ENCODE data around the gene KIF19.

Gene KIF19

DNA sequence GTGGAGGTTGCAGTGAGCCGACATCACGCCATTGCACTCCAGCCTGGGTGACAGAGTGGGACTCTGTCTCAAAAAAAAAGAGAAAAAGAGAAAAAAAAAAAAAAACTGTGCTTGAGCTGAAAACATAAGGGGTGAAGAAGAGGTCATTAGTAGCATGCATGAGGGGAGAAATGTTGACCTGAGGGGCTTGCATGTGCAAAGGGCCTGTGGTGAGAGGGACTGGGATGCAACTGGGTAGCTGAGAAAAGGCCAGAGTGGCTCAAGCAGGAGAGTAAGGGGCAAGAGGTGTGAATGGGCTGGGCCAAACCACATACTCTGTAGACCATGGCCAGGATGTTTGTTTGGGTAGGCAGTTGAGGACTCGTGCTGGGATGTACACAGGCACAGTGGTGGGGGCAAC is 3.4 kb downstream of the KIF19 start:
- no peaks in the 10 kb centered on the region for H3K36me3 ChIP-seq (ENCODE audit: control insufficient read depth, insufficient read depth, low read length)
- H3K27me3 ChIP-seq (replicated peaks; ENCODE audit: control insufficient read depth, insufficient read depth, low read length): peaks cover 3% of the 10 kb centered on the region; the same call in 1 of the 2 replicates
- no peak overlapping the region for H3K4me3 ChIP-seq (replicated peaks; ENCODE audit: low read depth, low read length)
- DNase-seq (ENCODE audit: extremely low read depth, insufficient read length): no peak
- TF ChIP-seq, protein P1, sequence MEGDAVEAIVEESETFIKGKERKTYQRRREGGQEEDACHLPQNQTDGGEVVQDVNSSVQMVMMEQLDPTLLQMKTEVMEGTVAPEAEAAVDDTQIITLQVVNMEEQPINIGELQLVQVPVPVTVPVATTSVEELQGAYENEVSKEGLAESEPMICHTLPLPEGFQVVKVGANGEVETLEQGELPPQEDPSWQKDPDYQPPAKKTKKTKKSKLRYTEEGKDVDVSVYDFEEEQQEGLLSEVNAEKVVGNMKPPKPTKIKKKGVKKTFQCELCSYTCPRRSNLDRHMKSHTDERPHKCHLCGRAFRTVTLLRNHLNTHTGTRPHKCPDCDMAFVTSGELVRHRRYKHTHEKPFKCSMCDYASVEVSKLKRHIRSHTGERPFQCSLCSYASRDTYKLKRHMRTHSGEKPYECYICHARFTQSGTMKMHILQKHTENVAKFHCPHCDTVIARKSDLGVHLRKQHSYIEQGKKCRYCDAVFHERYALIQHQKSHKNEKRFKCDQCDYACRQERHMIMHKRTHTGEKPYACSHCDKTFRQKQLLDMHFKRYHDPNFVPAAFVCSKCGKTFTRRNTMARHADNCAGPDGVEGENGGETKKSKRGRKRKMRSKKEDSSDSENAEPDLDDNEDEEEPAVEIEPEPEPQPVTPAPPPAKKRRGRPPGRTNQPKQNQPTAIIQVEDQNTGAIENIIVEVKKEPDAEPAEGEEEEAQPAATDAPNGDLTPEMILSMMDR (IDR thresholded peaks at IDR 0.05; ENCODE audit: insufficient read depth, low read length, poor library complexity, severe bottlenecking): no peak

DNA sequence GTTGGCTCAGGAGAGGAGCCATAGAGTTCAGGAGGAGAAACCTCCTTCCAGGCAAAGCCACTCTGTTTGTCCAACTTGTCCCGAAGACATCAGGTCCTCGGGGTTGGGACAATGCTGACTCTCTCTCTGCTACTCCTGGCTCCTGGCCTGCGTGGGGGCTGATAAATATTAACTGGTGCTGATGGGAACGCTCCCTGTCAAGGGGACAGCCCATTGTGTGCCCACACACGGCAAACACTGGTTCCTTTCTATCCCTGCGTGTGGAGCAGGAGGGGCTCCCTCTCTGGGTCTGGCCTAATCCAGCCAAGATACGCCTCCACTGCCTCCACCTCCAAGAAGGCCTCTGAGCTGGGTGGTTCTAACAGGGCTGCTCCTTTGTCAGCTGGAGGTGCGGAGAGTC is 4.4 kb downstream of the KIF19 start:
- no peak for DNase-seq (ENCODE audit: extremely low read depth, insufficient read length)
- Histone ChIP-seq H3K4me3 (replicated peaks; ENCODE audit: low read depth, low read length) (no peak overlapping the region), H3K36me3 (ENCODE audit: control insufficient read depth, insufficient read depth, low read length) (no peaks in the 10 kb centered on the region), H3K27me3 (replicated peaks; ENCODE audit: control insufficient read depth, insufficient read depth, low read length) (peaks cover 3% of the 10 kb centered on the region; the same call in 1 of the 2 replicates)
- TF ChIP-seq, protein P1 (IDR thresholded peaks at IDR 0.05; ENCODE audit: insufficient read depth, low read length, poor library complexity, severe bottlenecking): no peak

DNA sequence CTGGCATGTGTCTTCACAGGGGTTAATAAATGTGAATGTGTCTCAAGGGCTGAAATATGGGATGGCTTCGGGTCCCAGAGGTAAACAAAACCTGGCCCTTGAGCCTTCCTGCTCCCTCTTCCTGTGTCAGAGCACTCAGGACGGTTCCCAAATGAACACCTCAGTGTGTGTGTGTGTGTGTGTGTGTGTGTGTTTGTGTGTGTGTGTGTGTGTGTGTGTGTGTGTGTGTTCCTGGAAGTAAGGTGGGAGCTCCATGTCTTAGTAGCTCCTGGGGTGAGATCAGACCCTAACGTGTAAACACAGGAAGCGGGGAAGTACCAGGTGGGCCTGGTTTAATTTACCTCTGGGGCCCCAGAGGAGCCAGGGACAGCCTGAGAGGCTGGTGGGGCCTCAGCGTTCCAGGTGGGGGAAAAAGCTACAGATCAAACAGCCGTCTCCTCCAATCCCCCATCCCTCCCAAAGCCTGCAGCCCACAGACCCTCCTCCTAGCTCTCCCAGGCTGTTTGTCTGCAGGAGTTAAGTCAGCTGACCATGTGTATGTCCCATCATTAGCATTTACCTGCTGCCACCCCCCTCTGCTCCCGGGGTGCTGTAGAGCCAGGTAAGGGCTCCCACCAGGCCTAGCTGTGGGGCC is 6.1 kb downstream of the KIF19 start:
- no peaks in the 10 kb centered on the region; the same call in 1 of the 2 replicates for H3K27me3 ChIP-seq (replicated peaks; ENCODE audit: control insufficient read depth, insufficient read depth, low read length)
- TF ChIP-seq, protein P1 (IDR thresholded peaks at IDR 0.05; ENCODE audit: insufficient read depth, low read length, poor library complexity, severe bottlenecking): no peak
- H3K4me3 ChIP-seq (replicated peaks; ENCODE audit: low read depth, low read length): no peak overlapping the region
- DNase-seq (ENCODE audit: extremely low read depth, insufficient read length): no peak
- no peaks in the 10 kb centered on the region for H3K36me3 ChIP-seq (ENCODE audit: control insufficient read depth, insufficient read depth, low read length)

DNA sequence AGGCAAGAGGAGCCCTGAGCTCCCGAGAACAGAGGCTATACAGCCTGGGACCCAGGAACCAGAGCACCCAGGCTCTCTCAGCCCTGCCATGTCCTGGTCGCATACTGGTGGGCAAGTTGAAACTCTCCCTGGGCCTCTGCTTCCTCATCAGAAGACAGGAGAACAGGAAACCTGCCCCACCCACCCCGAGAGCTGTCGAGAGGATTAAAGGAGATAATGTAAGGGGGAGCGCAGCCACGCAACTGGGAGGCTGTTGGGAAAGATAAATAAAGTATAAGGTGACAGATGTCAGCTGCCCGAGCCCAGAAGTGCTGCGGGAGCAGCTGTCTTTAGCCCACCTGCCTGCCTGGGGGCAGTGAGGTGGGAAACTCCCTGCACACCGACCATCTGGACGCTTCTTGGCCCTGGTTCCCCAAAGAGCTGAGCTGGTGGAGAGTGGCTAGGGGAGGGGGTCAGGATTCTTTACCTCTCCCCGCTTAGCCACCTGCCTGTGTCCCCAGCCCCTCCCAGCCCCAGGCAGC is 6.8 kb downstream of the KIF19 start:
- TF ChIP-seq, protein P1 (IDR thresholded peaks at IDR 0.05; ENCODE audit: insufficient read depth, low read length, poor library complexity, severe bottlenecking): no peak
- no peaks in the 10 kb centered on the region; the same call in 1 of the 2 replicates for H3K27me3 ChIP-seq (replicated peaks; ENCODE audit: control insufficient read depth, insufficient read depth, low read length)
- no peak for DNase-seq (ENCODE audit: extremely low read depth, insufficient read length)

DNA sequence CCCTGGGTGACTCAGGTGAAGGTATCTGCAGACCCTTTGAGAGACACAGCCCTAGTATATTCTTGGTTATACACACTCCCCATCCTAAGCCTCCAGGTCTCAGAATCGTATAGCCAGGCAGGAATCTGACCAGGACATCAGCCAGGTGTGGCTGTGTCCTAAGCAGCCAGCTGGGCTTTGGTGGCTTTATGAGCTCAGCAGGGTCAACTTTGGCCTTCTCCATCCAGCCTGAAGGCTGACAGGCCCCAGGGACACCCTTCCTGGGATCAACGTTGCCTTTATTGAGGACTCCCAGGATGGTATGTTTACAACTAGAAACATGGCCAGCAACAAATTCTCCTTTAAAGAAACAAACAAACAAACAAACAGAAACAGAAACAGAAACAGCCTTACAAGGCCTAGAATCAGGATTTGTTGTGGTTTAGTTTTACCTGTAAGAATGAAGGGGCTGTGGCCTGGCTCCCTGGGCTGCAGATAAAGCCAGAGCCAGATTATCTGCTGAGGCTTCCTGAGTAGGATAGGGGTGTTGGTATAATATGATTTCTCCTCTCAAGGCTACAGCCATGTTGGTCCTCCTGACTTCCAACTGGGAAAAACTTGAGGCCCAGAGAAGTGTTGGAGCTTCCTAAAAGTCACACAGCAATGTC is 8.5 kb downstream of the KIF19 start:
- no peak for DNase-seq (ENCODE audit: extremely low read depth, insufficient read length)
- H3K36me3 ChIP-seq (ENCODE audit: control insufficient read depth, insufficient read depth, low read length): no peaks in the 10 kb centered on the region
- H3K4me3 ChIP-seq (replicated peaks; ENCODE audit: low read depth, low read length): no peak overlapping the region
- TF ChIP-seq, protein P1 (IDR thresholded peaks at IDR 0.05; ENCODE audit: insufficient read depth, low read length, poor library complexity, severe bottlenecking): no peak
- no peaks in the 10 kb centered on the region; the same call in 1 of the 2 replicates for H3K27me3 ChIP-seq (replicated peaks; ENCODE audit: control insufficient read depth, insufficient read depth, low read length)

More for the DNA sequence above, 6.8 kb downstream of the KIF19 start:
- no peak overlapping the region for H3K4me3 ChIP-seq (replicated peaks; ENCODE audit: low read depth, low read length)
- no peaks in the 10 kb centered on the region for H3K36me3 ChIP-seq (ENCODE audit: control insufficient read depth, insufficient read depth, low read length)
